CD4-positive, CD25-positive, alpha-beta regulatory T cell (primary cell): ENCODE results near the gene POTEC. TPM values are rescaled to one million over a fixed set of nuclear protein-coding genes. Genes with fewer than 3 reads are reported as not detected.
"Not testable (repeated sequence)": the region's sequence is repeated elsewhere in the genome, so short reads cannot be mapped to it uniquely, and the experiment has no call there.

Experiments
- ATAC-seq, 2 donors: fragments of 150-1000 bp; cut with Tn5 transposase; one replicate each; pipeline ENCODE4 v1.10.0; 2021; ENCODE audit warnings: low read depth in 2 of 2, moderate number of reproducible peaks in 2 of 2, moderate library complexity in 1 of 2
- DNase-seq, 3 donors: peaks; one replicate each; pipeline versions ENCODE4 v3.0.0 to v3.0.0-alpha.2; 2012 to 2022; ENCODE audit warnings: mixed read lengths in 1 of 3
- H3K27ac ChIP-seq: one replicate; pipeline ENCODE4 v1.7.0; 2013; ENCODE audit warnings: mild to moderate bottlenecking, low read length; ENCODE audit not compliant: insufficient read depth, poor library complexity, severe bottlenecking
- H3K27me3 ChIP-seq: one replicate; pipeline ENCODE4 v1.7.0; 2013; ENCODE audit warnings: low read length; ENCODE audit not compliant: control insufficient read depth, insufficient read depth
- H3K36me3 ChIP-seq: one replicate; pipeline ENCODE4 v1.7.0; 2013; ENCODE audit warnings: mild to moderate bottlenecking, low read length, moderate library complexity; ENCODE audit not compliant: control insufficient read depth, insufficient read depth
- H3K4me1 ChIP-seq: 2 replicates; pipeline ENCODE4 v1.7.0; 2013; ENCODE audit warnings: mild to moderate bottlenecking, low read length; ENCODE audit not compliant: insufficient read depth, control insufficient read depth, poor library complexity, severe bottlenecking
- H3K4me3 ChIP-seq: one replicate; pipeline ENCODE4 v1.7.0; 2013; ENCODE audit warnings: low read depth, mild to moderate bottlenecking, low read length, moderate library complexity
- H3K9me3 ChIP-seq, 2 experiments: 1 replicate in 1 of 2; 2 replicates in 1 of 2; pipeline ENCODE4 v1.7.0; 2013; ENCODE audit warnings: low read length in 2 of 2, mild to moderate bottlenecking in 1 of 2, moderate library complexity in 1 of 2; ENCODE audit not compliant: control insufficient read depth in 2 of 2
- H3K27ac Mint-ChIP-seq, 3 donors: one replicate each; pipeline ENCODE4 v1.8.0; 2020 to 2022; ENCODE audit warnings: mild to moderate bottlenecking in 3 of 3, mixed read lengths in 3 of 3, moderate library complexity in 2 of 3
- H3K27me3 Mint-ChIP-seq: one replicate; pipeline ENCODE4 v1.8.0; 2022; ENCODE audit warnings: mild to moderate bottlenecking, mixed read lengths
- H3K36me3 Mint-ChIP-seq: one replicate; pipeline ENCODE4 v1.8.0; 2020; ENCODE audit warnings: mixed read lengths
- H3K4me1 Mint-ChIP-seq, 4 donors: one replicate each; pipeline ENCODE4 v1.8.0; 2020 to 2022; ENCODE audit warnings: mixed read lengths in 4 of 4, mild to moderate bottlenecking in 1 of 4
- H3K4me3 Mint-ChIP-seq, 4 donors: one replicate each; pipeline ENCODE4 v1.8.0; 2020 to 2022; ENCODE audit warnings: mild to moderate bottlenecking in 4 of 4, mixed read lengths in 4 of 4, moderate library complexity in 3 of 4
- H3K9me3 Mint-ChIP-seq, 7 donors: one replicate each; pipeline ENCODE4 v1.8.0; 2020 to 2022; ENCODE audit warnings: mixed read lengths in 7 of 7, mild to moderate bottlenecking in 3 of 7, moderate library complexity in 2 of 7
- polyA plus RNA-seq, 4 donors: library from polyadenylated mRNA; unstranded; fragments of 300-500 nt; fragmentation: Illumina TruSeq; gene quantifications; one replicate each; pipeline ENCODE4 v1.2.3, GENCODE V29; 2021
- total RNA-seq: library from RNA; stranded (reverse); gene quantifications from one replicate; pipeline ENCODE4 v1.2.3, GENCODE V29; 2022

Gene POTEC
- not detected for total RNA-seq
- not detected for polyA plus RNA-seq

GRCh38 chr18:14543446-14543964, at the start of gene POTEC:
Gene POTEC (minus strand): TSS chr18:14543600. CDS start chr18:14543146, 454 bp downstream.
- H3K9me3 ChIP-seq, H3K27me3 ChIP-seq, H3K4me3 Mint-ChIP-seq, H3K36me3 Mint-ChIP-seq, ATAC-seq, H3K4me1 Mint-ChIP-seq, H3K4me1 ChIP-seq, H3K27ac Mint-ChIP-seq, DNase-seq, H3K9me3 Mint-ChIP-seq, H3K27ac ChIP-seq, H3K4me3 ChIP-seq, H3K36me3 ChIP-seq, H3K27me3 Mint-ChIP-seq: not testable (repeated sequence)

- H3K9me3 Mint-ChIP-seq: peaks cover 0 to 5% (median 2%) of the 10 kb centered on the region in 7 donors
- H3K27ac Mint-ChIP-seq: no peak overlapping the region
- H3K4me3 Mint-ChIP-seq: no peak overlapping the region
- Histone ChIP-seq H3K27ac (no peak overlapping the region), H3K36me3 (no peaks in the 10 kb centered on the region), H3K4me3 (no peak overlapping the region), H3K27me3 (no peaks in the 10 kb centered on the region), H3K9me3 (no peaks in the 10 kb centered on the region), H3K4me1 (no peaks in the 10 kb centered on the region)
- no peaks in the 10 kb centered on the region for H3K27me3 Mint-ChIP-seq
- peaks cover 0 to 2% (median 0%) of the 10 kb centered on the region in 4 donors for H3K4me1 Mint-ChIP-seq
- H3K36me3 Mint-ChIP-seq: no peaks in the 10 kb centered on the region
- ATAC-seq (no peak), DNase-seq (no peak)
Observed at GRCh38 chr18:14577971-14578370, 34.6 kb upstream of the POTEC start.

GRCh38 chr18:14559502-14559901, 16.1 kb upstream of the POTEC start:
- not testable (repeated sequence) for H3K27me3 Mint-ChIP-seq, H3K36me3 Mint-ChIP-seq, H3K4me3 Mint-ChIP-seq

GRCh38 chr18:14531659-14532058, 11.7 kb downstream of the POTEC start:
- not testable (repeated sequence) for H3K4me3 ChIP-seq, H3K27ac ChIP-seq, H3K27ac Mint-ChIP-seq, H3K27me3 ChIP-seq, H3K4me1 ChIP-seq, DNase-seq, H3K27me3 Mint-ChIP-seq, H3K4me3 Mint-ChIP-seq, H3K9me3 ChIP-seq, ATAC-seq, H3K4me1 Mint-ChIP-seq, H3K36me3 ChIP-seq, H3K9me3 Mint-ChIP-seq, H3K36me3 Mint-ChIP-seq

More at GRCh38 chr18:14559502-14559901, 16.1 kb upstream of the POTEC start:
- not testable (repeated sequence) for H3K27ac ChIP-seq, ATAC-seq, H3K9me3 ChIP-seq, H3K27ac Mint-ChIP-seq, H3K9me3 Mint-ChIP-seq, DNase-seq, H3K4me1 Mint-ChIP-seq, H3K27me3 ChIP-seq, H3K4me3 ChIP-seq, H3K4me1 ChIP-seq, H3K36me3 ChIP-seq

GRCh38 chr18:14510707-14511106, 32.7 kb downstream of the POTEC start:
- not testable (repeated sequence) for H3K4me1 ChIP-seq, H3K4me3 ChIP-seq, H3K27ac ChIP-seq, DNase-seq, H3K27me3 Mint-ChIP-seq, H3K27ac Mint-ChIP-seq, H3K27me3 ChIP-seq, H3K4me1 Mint-ChIP-seq, H3K9me3 ChIP-seq, H3K9me3 Mint-ChIP-seq, H3K36me3 Mint-ChIP-seq, H3K4me3 Mint-ChIP-seq, ATAC-seq, H3K36me3 ChIP-seq

- H3K4me3 ChIP-seq, H3K36me3 ChIP-seq, H3K4me3 Mint-ChIP-seq, H3K27ac ChIP-seq, DNase-seq, ATAC-seq, H3K27me3 Mint-ChIP-seq, H3K9me3 ChIP-seq, H3K9me3 Mint-ChIP-seq, H3K4me1 Mint-ChIP-seq, H3K36me3 Mint-ChIP-seq, H3K27me3 ChIP-seq, H3K4me1 ChIP-seq, H3K27ac Mint-ChIP-seq: not testable (repeated sequence)
Observed at GRCh38 chr18:14503691-14504090, 39.7 kb downstream of the POTEC start.

- not testable (repeated sequence) for H3K27ac ChIP-seq, H3K4me3 Mint-ChIP-seq, H3K4me3 ChIP-seq, H3K9me3 ChIP-seq, DNase-seq, H3K27me3 Mint-ChIP-seq, H3K36me3 ChIP-seq, H3K4me1 ChIP-seq, ATAC-seq, H3K36me3 Mint-ChIP-seq, H3K27ac Mint-ChIP-seq, H3K27me3 ChIP-seq, H3K9me3 Mint-ChIP-seq, H3K4me1 Mint-ChIP-seq
Observed at GRCh38 chr18:14501894-14502293, 41.5 kb downstream of the POTEC start.

- not testable (repeated sequence) for H3K9me3 Mint-ChIP-seq, H3K27ac Mint-ChIP-seq, ATAC-seq, DNase-seq, H3K27me3 ChIP-seq, H3K27me3 Mint-ChIP-seq, H3K4me1 ChIP-seq, H3K9me3 ChIP-seq, H3K4me1 Mint-ChIP-seq, H3K4me3 ChIP-seq, H3K27ac ChIP-seq, H3K36me3 Mint-ChIP-seq, H3K36me3 ChIP-seq
- H3K4me3 Mint-ChIP-seq: peak overlapping the region in 1 of 4 donors; percentile 48
Observed at GRCh38 chr18:14489256-14490014, 54.0 kb downstream of the POTEC start.
